ENCODE data around the gene OVCH2.
A peak's percentile ranks its signal among the peaks of the same experiment; 100 is the strongest.

DNA sequence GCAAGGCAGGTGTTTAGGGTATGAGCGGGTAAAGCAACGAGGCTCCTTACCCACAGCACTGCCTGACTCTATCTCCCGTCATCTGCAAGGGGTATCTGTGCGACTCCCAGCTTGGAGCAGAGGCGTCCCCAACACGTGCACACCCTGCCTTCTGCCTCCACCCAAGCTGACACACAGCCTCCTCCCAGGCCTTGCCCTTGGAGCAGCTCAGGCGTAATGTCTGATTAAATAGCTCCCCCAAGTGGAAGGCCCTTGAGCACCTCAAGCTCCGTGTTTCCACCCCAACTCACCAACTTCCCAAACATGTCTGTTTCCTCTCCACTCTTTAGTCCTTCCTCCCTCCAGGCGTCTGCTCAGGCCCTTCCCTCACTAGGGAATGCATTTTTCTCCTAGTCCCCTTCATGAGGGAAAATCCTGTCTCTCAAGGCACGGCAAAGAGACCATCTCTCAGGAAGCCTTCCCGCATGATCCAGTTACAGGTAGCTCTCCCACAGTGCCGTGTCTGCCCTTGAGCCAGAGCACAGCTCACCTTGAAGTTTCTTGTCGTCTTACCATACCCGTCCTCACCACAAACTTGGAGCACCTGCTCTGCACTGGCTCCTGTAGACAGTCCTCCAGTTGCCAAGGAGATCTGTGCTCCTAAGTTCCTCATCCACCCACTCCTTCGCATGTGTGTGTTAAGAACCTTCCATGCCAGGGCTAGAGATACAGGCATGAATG, 48.8 kb downstream of the OVCH2 start:
- TF ChIP-seq CTCF (IDR thresholded peaks at IDR 0.05; ENCODE audit: low read depth, low read length, poor library complexity, severe bottlenecking) = peak; percentile 52
- TF ChIP-seq EZH2phosphoT487 (IDR thresholded peaks at IDR 0.05; ENCODE audit: borderline replicate concordance, low read length) = no peak
